NCI-H2107 (cell line): ENCODE data around the gene SMYD3.

Source experiments
- DNase-seq: peaks from one replicate; lab custom pipeline; 2025; lab: John Stamatoyannopoulos, UW

Gene SMYD3

GRCh38 chr1:245906207-245906606 is 600.9 kb downstream of the SMYD3 start:
- no peak for DNase-seq

- no peak for DNase-seq
These were observed 603.2 kb downstream of the SMYD3 start for GRCh38 chr1:245903851-245904250.

GRCh38 chr1:245901565-245901964 is 605.5 kb downstream of the SMYD3 start:
- DNase-seq, result no peak

GRCh38 chr1:245901037-245901436 is 606.0 kb downstream of the SMYD3 start:
- no peak for DNase-seq

- DNase-seq, result no peak
These were observed 608.5 kb downstream of the SMYD3 start for GRCh38 chr1:245898581-245898980.

GRCh38 chr1:245896258-245896657 is 610.8 kb downstream of the SMYD3 start:
- no peak for DNase-seq

GRCh38 chr1:245895455-245895959 is 611.6 kb downstream of the SMYD3 start:
- DNase-seq, result no peak

GRCh38 chr1:245894843-245895242 is 612.2 kb downstream of the SMYD3 start:
- DNase-seq, result no peak

GRCh38 chr1:245893025-245893424 is 614.1 kb downstream of the SMYD3 start:
- DNase-seq, result no peak

GRCh38 chr1:245888809-245889208 is 618.3 kb downstream of the SMYD3 start:
- DNase-seq, result no peak

- no peak for DNase-seq
These were observed 619.2 kb downstream of the SMYD3 start for GRCh38 chr1:245887829-245888228.

GRCh38 chr1:245881767-245882391 is 625.2 kb downstream of the SMYD3 start:
- DNase-seq, result no peak

GRCh38 chr1:245880754-245881403 is 626.2 kb downstream of the SMYD3 start:
- DNase-seq, result no peak

GRCh38 chr1:245879091-245879490 is 628.0 kb downstream of the SMYD3 start:
- no peak for DNase-seq

- DNase-seq, result no peak
These were observed 628.5 kb downstream of the SMYD3 start for GRCh38 chr1:245878585-245878984.

GRCh38 chr1:245877976-245878375 is 629.1 kb downstream of the SMYD3 start:
- DNase-seq, result no peak

- DNase-seq, result no peak
These were observed 630.5 kb downstream of the SMYD3 start for GRCh38 chr1:245876586-245876985.

- no peak for DNase-seq
These were observed 631.4 kb downstream of the SMYD3 start for GRCh38 chr1:245875581-245876261.

GRCh38 chr1:245874942-245875580 is 632.0 kb downstream of the SMYD3 start:
- peak; percentile 64 for DNase-seq

GRCh38 chr1:245873883-245874671 is 633.0 kb downstream of the SMYD3 start:
- no peak for DNase-seq

GRCh38 chr1:245873068-245873467 is 634.0 kb downstream of the SMYD3 start:
- no peak for DNase-seq

GRCh38 chr1:245872475-245872874 is 634.6 kb downstream of the SMYD3 start:
- no peak for DNase-seq
